ENCODE data around the gene SNCB. TPM values are rescaled to one million over a fixed set of nuclear protein-coding genes. Genes with fewer than 3 reads are reported as not detected.
"Not testable (repeated sequence)": the region's sequence is repeated elsewhere in the genome, so short reads cannot be mapped to it uniquely, and the experiment has no call there.

SNCB gene
- total RNA-seq, 2 donors from 2014 or later: not detected

DNA sequence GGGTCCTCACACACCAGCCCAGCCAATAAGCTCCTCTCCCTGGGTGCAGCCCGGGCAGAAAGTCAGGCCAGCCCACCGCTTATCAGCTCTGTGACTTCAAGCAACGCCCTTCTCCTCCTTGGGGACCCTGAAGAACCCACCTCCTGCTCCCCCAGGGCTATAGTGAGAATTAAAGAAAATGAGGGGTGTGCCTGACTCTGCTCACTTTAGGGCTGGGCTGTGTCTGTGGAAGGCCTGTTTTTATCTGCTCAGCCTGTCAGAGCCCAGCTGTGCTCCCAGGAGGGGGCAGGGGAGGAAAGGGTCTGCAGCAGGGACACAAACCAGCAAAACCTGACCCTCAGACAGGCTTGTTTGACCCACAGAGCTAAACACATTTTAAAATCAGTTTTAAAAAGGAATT, 24.3 kb downstream of the SNCB start:
- no peaks in the 10 kb centered on the region for H3K36me3 ChIP-seq (replicated peaks in 1 of 2; ENCODE audit: insufficient read depth in 1 of 2, low read depth in 2 of 2)
- no peaks in the 10 kb centered on the region for H3K4me1 ChIP-seq
- ATAC-seq: no peak
- H3K27ac ChIP-seq: no peak overlapping the region
- no peak overlapping the region for H3K4me3 ChIP-seq
- intact Hi-C loops (cut with DNase I): no loop called here
- no peak for TF ChIP-seq POLR2A (IDR thresholded peaks at IDR 0.05)
- TF ChIP-seq, protein P1, sequence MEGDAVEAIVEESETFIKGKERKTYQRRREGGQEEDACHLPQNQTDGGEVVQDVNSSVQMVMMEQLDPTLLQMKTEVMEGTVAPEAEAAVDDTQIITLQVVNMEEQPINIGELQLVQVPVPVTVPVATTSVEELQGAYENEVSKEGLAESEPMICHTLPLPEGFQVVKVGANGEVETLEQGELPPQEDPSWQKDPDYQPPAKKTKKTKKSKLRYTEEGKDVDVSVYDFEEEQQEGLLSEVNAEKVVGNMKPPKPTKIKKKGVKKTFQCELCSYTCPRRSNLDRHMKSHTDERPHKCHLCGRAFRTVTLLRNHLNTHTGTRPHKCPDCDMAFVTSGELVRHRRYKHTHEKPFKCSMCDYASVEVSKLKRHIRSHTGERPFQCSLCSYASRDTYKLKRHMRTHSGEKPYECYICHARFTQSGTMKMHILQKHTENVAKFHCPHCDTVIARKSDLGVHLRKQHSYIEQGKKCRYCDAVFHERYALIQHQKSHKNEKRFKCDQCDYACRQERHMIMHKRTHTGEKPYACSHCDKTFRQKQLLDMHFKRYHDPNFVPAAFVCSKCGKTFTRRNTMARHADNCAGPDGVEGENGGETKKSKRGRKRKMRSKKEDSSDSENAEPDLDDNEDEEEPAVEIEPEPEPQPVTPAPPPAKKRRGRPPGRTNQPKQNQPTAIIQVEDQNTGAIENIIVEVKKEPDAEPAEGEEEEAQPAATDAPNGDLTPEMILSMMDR (IDR thresholded peaks at IDR 0.05): no peak
- no peaks in the 10 kb centered on the region for H3K9me3 ChIP-seq
- no peak for DNase-seq
- no peaks in the 10 kb centered on the region for H3K27me3 ChIP-seq
- 74 to 82% methylated on average over 2 to 3 of the region's 3 CpGs for WGBS, 2 donors

- Histone ChIP-seq H3K27me3 (no peaks in the 10 kb centered on the region), H3K9me3 (no peaks in the 10 kb centered on the region), H3K4me3 (no peak overlapping the region), H3K36me3 (replicated peaks in 1 of 2; ENCODE audit: insufficient read depth in 1 of 2, low read depth in 2 of 2) (no peaks in the 10 kb centered on the region), H3K27ac (no peak overlapping the region), H3K4me1 (no peaks in the 10 kb centered on the region)
- intact Hi-C loops (cut with DNase I): no loop called here
- WGBS, 2 donors: 22 to 30% methylated on average over 2 of the region's 2 CpGs
- DNase-seq: no peak
- ATAC-seq: no peak
- TF ChIP-seq POLR2A (IDR thresholded peaks at IDR 0.05): no peak
- TF ChIP-seq, protein P1 (IDR thresholded peaks at IDR 0.05): no peak
Measured at GRCh38 chr5:176603091-176603490, 27.2 kb downstream of the SNCB start.

- H3K4me3 ChIP-seq: no peak overlapping the region
- H3K4me1 ChIP-seq: peaks cover 4% of the 10 kb centered on the region
- H3K27me3 ChIP-seq: no peaks in the 10 kb centered on the region
- TF ChIP-seq, protein P1 (IDR thresholded peaks at IDR 0.05): no peak
- no peak for TF ChIP-seq POLR2A (IDR thresholded peaks at IDR 0.05)
- H3K27ac ChIP-seq: no peak overlapping the region
- no peaks in the 10 kb centered on the region for H3K36me3 ChIP-seq (replicated peaks in 1 of 2; ENCODE audit: insufficient read depth in 1 of 2, low read depth in 2 of 2)
- DNase-seq: no peak
- 59 to 62% methylated on average over 12 of the region's 12 CpGs for WGBS, 2 donors
- no peak for ATAC-seq
- no peaks in the 10 kb centered on the region for H3K9me3 ChIP-seq
- intact Hi-C loops (cut with DNase I): no loop called here
Measured at GRCh38 chr5:176601901-176602482, 28.3 kb downstream of the SNCB start.

DNA sequence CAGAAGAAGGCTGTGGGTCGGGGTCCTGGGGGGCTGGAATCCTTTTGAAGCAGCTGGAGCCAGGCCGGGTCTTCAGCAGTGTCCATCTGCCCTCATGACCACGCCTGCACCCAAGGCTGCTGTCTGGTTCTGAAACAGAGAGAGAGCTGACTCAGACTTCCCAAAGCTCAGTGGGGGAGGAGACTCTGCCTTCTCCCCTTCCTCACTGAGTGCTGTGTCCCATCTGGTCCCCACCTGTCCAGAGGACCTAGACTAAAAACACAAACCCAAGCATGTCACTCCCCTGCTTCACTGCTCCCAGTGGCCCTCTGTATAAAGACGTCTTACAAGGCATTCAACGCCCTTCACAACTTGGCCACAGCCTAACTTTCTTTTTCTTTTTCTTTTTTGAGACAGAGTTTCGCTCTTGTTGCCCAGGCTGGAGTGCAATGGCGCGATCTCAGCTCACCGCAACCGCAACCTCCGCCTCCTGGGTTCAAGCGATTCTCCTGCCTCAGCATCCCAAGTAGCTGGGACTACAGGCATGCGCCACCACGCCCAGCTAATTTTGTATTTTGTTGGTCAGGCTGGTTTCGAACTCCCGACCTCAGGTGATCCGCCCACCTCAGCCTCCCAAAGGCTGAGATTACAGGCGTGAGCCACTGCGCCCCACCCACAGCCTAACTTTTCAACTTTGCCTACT, 30.4 kb downstream of the SNCB start:
- H3K27me3 ChIP-seq; H3K9me3 ChIP-seq; DNase-seq; intact Hi-C loops (cut with DNase I); H3K36me3 ChIP-seq (replicated peaks in 1 of 2; ENCODE audit: insufficient read depth in 1 of 2, low read depth in 2 of 2); ATAC-seq; H3K27ac ChIP-seq; H3K4me3 ChIP-seq: not testable (repeated sequence)
- WGBS, 2 donors: 89 to 91% methylated on average over 16 to 19 of the region's 19 CpGs
- H3K4me1 ChIP-seq: peaks cover 11% of the 10 kb centered on the region

- no peak for DNase-seq
- no peak overlapping the region for H3K4me3 ChIP-seq
Measured at GRCh38 chr5:176597417-176598389, 32.6 kb downstream of the SNCB start.

More at GRCh38 chr5:176597417-176598389, 32.6 kb downstream of the SNCB start:
- Histone ChIP-seq H3K9me3 (no peaks in the 10 kb centered on the region), H3K27me3 (no peaks in the 10 kb centered on the region), H3K27ac (no peak overlapping the region), H3K4me1 (peaks cover 11% of the 10 kb centered on the region), H3K36me3 (replicated peaks in 1 of 2; ENCODE audit: insufficient read depth in 1 of 2, low read depth in 2 of 2) (no peaks in the 10 kb centered on the region)
- intact Hi-C loops (cut with DNase I): no loop called here
- no peak for ATAC-seq
- 54 to 79% methylated on average over 12 to 46 of the region's 47 CpGs for WGBS, 2 donors
- TF ChIP-seq, protein P1 (IDR thresholded peaks at IDR 0.05): no peak
- TF ChIP-seq POLR2A (IDR thresholded peaks at IDR 0.05): no peak
